Heart left ventricle (tissue), 13 donors: ENCODE results near the gene SEMA6D.

ENCODE experiments used
- POLR2A ChIP-seq, 2 donors: fragments of 450-650 bp; IDR thresholded peaks; one replicate each; pipeline ENCODE4 v1.6.1; 2017; ENCODE audit warnings: antibody characterized with exemption in 2 of 2, mild to moderate bottlenecking in 2 of 2, moderate library complexity in 2 of 2
- TF ChIP-seq, protein P1 (sequence below), 12 donors: fragments of 200-600 bp; sonication (generic) in 4 of 12; IDR thresholded peaks; one replicate each; pipeline versions ENCODE4 v1.5.0 to v1.8.0; 2018 to 2022; ENCODE audit warnings: antibody characterized with exemption in 12 of 12, mild to moderate bottlenecking in 5 of 12
- donor health status: ischemic (EF 13 %, LVEDD 7.1; RV severe dilation, severe dysfunction).
- donor health status: DM: no; HTN: yes; CAD: no.
- donor health status: DM: no; HTN: no; CAD: no.
- donor health status: ischemic (EF 25% LVEDD 6.9; RV normal size, moderate dysfunction).
- donor health status: ischemic (EF 25% LVEDD 5.7; RV mildly dilated, moderate dysfunction).
- donor health status: ischemic (EF 35%, LVEDD 5.7; RV mildly dilated, moderate dysfunction).
- donor health status: nonischemic (EF 11% LVEDD 7.7; RV severe dilation, severe dysfunction).
- donor health status: DM: yes; HTN: yes; CAD: no.
- donor health status: PGD.
- donor health status: ischemic (EF 29% LVEDD 5.4; RV normal size, mild dysfunction).
- donor health status: nonischemic (EF 23%, LVEDD 6.1; RV moderate dilation, normal function).

DNA sequence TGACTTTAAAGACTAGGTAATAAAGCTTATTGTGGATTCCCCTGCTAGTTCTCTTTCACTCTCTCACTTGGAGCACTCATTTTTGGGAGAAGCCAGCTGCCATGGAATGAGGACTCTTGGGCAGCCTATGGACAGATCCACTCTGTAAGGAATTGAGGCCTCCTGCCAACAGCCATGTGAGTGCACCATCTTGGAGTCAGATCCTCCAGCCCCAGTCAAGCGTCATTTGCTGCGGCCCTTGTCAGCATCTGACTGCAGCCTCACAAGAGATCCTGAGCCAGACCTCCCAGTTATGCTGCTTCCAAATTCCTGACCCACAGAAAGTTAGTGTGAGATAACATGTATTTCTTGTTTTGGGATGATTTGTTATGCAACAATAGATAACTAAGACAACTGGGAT, 101.9 kb downstream of the SEMA6D start:
- TF ChIP-seq, protein P1, sequence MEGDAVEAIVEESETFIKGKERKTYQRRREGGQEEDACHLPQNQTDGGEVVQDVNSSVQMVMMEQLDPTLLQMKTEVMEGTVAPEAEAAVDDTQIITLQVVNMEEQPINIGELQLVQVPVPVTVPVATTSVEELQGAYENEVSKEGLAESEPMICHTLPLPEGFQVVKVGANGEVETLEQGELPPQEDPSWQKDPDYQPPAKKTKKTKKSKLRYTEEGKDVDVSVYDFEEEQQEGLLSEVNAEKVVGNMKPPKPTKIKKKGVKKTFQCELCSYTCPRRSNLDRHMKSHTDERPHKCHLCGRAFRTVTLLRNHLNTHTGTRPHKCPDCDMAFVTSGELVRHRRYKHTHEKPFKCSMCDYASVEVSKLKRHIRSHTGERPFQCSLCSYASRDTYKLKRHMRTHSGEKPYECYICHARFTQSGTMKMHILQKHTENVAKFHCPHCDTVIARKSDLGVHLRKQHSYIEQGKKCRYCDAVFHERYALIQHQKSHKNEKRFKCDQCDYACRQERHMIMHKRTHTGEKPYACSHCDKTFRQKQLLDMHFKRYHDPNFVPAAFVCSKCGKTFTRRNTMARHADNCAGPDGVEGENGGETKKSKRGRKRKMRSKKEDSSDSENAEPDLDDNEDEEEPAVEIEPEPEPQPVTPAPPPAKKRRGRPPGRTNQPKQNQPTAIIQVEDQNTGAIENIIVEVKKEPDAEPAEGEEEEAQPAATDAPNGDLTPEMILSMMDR (IDR thresholded peaks at IDR 0.05) = no peak
- no peak for TF ChIP-seq POLR2A (IDR thresholded peaks at IDR 0.05)
